HG02588 (cell line): Measurements from ENCODE around the gene RAB3IP.
"Not testable (repeated sequence)": the region's sequence is repeated elsewhere in the genome, so short reads cannot be mapped to it uniquely, and the experiment has no call there.

Source experiments
- ATAC-seq: cut with Tn5 transposase; IDR thresholded peaks from one replicate; pipeline ENCODE4 v1.9.1; 2021; ENCODE audit warnings: mild to moderate bottlenecking, moderate library complexity; ENCODE audit not compliant: unreplicated experiment

The RAB3IP gene

DNA sequence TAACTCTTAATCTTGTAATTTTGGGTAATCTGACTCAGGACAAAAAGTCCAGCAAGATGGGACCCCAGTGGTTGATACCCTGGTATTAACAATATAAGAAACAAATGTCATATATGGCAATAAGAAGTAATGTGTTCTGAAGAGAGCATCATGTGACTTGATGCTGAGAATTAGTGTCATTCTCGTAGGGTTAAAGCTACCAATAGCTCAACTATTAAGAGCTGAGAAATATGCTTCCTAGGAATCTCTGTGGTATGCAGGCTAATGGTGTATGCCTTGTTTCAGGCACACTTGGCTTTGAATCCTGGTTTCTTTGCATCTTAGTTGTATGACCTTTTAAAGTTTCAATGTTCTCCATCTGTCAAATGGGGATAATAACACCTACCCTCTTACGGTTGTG lies 95.5 kb downstream of the RAB3IP start:
- no peak for ATAC-seq

DNA sequence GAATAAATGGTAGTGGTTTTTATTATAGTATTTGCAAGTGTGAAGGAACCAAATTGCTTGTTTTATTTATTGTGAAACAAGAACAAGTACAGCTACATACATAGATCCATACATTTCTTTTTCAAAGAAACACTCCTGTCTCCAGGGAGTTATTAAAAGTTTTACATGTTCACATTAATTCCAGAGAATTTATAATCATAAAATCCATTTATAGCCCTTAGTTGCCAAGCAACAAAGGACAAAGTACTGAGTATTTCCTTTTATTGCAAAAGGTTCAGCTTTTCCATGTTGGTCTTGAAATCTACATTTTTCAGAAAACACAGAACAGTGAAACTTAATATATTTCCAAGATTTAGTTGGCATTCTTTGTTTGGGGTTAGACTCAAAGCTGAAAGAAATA lies 95.9 kb downstream of the RAB3IP start:
- ATAC-seq: no peak

- ATAC-seq: no peak
Measured at GRCh38 chr12:69835081-69835480, 96.4 kb downstream of the RAB3IP start.

DNA sequence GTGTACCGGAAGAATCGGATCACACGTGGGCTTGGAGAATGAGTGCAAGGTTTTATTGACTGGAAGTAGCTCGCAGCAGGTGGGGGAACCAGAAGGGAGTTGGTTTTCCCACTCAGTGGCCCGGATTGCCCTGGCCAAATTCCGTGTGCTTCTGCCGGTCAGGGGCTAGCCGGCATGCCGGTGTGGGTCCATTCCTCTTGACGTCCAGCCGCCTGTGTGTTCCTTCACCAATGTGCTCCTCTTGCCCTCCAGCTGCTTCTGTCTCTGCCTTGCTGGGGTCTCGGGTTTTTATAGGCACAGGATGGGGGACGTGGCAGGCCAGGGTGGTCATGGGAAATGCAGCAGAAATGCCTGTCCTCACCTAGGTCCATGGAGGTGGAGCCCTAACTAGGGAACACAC lies 97.4 kb downstream of the RAB3IP start:
- ATAC-seq: no peak

GRCh38 chr12:69837191-69837590 lies 98.5 kb downstream of the RAB3IP start:
- no peak for ATAC-seq

DNA sequence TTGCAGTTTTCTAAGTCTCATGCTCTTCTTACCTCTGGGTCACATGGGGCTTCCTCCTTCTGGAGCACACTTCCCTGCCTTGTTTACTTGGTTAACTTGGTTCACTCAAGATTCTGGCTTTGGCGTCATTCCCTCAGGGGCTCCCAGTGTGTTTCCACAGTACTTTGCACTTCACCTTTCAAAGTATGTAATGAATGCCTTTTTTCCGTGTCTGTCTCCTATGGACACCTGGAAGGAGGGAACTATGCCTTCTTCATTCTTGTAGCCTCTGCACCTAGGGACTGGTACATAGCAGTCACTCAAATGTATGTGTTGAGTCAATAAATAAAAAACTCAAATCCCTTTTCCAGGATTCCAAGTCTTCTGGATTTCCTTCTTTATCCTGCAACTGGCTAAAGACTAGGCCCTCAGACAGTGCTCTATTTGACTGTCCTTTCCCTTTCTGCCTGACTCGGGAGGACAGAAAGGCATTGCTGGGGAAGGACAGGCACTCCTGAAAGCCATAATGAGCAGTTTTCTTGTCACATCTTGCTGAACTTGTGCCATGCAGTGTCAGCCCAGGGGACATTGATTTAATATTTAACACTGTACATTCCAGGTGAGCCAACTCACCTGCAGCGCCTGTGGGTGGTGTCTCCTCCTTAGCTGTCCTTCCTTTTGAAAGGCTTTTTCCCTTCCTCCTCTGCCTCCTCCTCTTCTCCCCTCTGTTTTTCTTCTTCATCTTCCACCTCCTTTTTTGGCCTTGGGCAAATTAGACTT lies 99.2 kb downstream of the RAB3IP start:
- ATAC-seq: no peak

GRCh38 chr12:69840727-69841126 lies 102.1 kb downstream of the RAB3IP start:
- ATAC-seq: no peak

GRCh38 chr12:69843608-69844007 lies 104.9 kb downstream of the RAB3IP start:
- no peak for ATAC-seq

DNA sequence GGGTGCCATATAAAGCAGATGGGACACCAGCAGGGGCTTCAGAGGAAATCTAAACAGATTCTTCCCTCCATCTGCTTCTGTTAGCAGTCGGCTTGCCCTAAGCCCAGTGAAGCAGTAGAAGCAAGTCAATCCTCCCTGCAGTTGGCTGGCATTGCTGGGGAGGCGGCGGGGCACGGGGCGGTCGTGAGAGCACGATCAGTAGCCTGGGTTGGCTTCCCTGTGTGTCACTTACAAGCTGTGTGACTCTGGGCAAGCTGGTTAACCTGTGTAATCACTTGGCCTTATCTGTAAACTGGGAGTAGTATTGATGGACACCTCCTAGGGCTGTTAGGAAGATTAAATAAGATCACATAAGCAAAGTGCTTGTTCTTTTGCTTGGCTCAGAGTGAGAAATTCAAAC lies 105.8 kb downstream of the RAB3IP start:
- ATAC-seq: no peak

GRCh38 chr12:69844836-69845235 lies 106.2 kb downstream of the RAB3IP start:
- no peak for ATAC-seq

- no peak for ATAC-seq
Measured at GRCh38 chr12:69846976-69847375, 108.3 kb downstream of the RAB3IP start.

GRCh38 chr12:69851976-69852375 lies 113.3 kb downstream of the RAB3IP start:
- ATAC-seq: no peak

GRCh38 chr12:69853176-69853961 lies 114.7 kb downstream of the RAB3IP start:
- ATAC-seq: not testable (repeated sequence)

DNA sequence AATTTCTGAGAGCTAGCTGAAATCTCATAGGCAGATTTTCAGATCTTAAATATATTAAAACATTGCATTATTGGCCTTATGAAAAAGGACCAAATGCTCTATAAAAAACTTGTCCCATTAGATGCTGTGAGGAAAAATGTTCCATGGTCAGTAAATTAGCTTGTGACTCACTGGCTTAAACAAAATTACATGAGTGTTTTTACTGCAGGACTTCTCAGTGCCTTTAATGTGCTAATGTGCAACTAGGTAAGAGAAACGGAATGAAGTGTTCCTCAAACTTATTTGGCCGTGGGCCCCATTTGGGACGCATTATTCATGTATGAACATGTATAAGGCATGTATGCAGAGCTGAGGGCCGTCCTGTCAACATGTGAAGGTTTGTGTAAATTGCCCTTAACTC lies 128.0 kb downstream of the RAB3IP start:
- ATAC-seq: no peak

DNA sequence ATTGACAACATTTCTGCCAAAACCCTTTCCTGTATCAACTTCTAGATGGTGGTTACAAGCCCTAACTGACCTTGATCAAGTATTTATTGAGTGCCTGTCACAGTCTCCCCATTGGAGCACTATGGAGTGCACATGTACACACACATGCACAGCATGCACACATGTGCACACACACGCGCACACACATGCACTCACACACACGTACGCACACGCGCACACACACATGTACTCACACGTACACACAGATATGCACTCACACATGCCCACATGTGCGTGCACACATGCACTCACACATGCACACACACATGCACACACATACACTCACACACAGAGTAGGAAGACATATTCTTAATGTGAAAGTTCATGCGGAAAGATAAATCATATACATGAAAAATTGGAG lies 130.0 kb downstream of the RAB3IP start:
- no peak for ATAC-seq

DNA sequence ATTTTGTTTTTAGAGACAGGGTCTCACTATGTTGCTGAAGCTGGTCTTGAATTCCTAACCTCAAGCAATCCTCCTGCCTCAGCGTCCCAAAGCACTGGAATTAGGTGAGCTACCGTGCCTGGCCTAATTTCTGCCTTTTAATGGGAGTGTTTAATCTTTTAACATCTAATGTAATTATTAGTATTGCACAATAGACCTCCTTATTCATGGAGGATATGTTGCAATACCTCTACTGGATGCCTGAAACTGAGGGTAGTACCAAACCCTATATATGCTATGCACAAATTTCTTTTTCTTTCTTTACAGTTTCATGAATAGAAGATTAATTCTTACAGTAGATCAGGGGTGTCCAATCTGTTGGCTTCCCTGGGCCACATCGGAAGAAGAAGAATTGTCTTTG lies 134.1 kb downstream of the RAB3IP start:
- no peak for ATAC-seq
